ENCODE results near the gene ZNF738. TPM values are rescaled to one million over a fixed set of nuclear protein-coding genes. Genes with fewer than 3 reads are reported as not detected.

Gene ZNF738
- 1.1 and 4.1 TPM in 2 replicates for total RNA-seq (ENCODE audit: low replicate concordance)

GRCh38 chr19:21358768-21359451, at the start of gene ZNF738:
Gene ZNF738, plus strand, starts transcription at chr19:21359000. Its CDS starts 141 bp downstream, at chr19:21359141.

GRCh38 chr19:21328885-21329605, 29.8 kb upstream of the ZNF738 start, which contains the start of gene ZNF708:
Gene ZNF708, minus strand, starts transcription at chr19:21329410. Its CDS starts 198 bp downstream, at chr19:21329212.

GRCh38 chr19:21396893-21397572, 38.2 kb downstream of the ZNF738 start, which contains the start of gene ZNF493:
Gene ZNF493, plus strand, starts transcription at chr19:21397133. Its CDS starts 105 bp downstream, at chr19:21397238.

Other genes starting within 250 kb of the ZNF738 start
- 2.8 and 7.8 TPM in 2 replicates for gene ZNF431, start 217.0 kb upstream of the ZNF738 start, total RNA-seq (ENCODE audit: low replicate concordance)
- 2.5 and 5.3 TPM in 2 replicates for gene ZNF708, start 29.6 kb upstream of the ZNF738 start, total RNA-seq (ENCODE audit: low replicate concordance)
- gene ZNF493, start 38.1 kb downstream of the ZNF738 start, total RNA-seq (ENCODE audit: low replicate concordance) = 21.4 and 60.5 TPM in 2 replicates
- 3.3 and 4.9 TPM in 2 replicates for gene ZNF429, start 146.6 kb downstream of the ZNF738 start, total RNA-seq (ENCODE audit: low replicate concordance)

Data from smooth muscle cell of the coronary artery (primary cell).